Measurements from ENCODE around the gene U2AF2.

DNA sequence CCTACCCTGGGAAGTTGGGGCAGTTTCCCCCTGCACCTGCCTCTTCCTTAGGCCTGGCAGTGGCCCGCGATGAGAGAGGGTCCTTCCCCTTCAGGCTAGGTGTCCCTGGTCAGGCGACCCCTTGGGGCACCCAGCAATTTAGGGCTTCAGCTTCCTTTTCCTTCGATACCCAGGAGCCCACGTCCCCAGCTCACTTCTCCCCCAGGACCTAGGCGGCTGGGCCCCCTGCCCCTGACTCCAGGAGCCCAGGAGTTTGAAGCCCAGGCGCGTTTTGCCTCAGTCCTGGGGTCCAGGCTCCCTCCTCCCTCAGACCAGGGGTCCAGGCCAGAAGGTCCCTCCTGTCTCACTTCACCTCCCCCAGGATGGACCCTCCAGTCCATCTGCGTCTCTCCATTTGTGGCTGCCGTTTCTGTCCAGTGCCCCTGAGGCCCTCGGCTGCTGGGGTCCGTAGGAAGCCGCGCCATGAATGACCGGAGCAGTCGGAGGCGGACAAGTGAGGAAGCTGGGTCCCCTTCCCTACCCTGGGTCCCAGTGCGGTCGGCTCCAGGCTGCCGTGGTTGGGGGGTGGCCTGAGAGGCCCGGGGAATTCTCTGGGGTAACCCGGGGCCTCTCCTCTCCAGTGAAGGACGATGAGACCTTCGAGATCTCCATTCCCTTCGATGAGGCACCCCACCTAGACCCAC, 6.1 kb upstream of the U2AF2 start:
- TF ChIP-seq EZH2 (IDR thresholded peaks at IDR 0.05; ENCODE audit: borderline replicate concordance, low read length) = no peak
- TF ChIP-seq, protein P1, sequence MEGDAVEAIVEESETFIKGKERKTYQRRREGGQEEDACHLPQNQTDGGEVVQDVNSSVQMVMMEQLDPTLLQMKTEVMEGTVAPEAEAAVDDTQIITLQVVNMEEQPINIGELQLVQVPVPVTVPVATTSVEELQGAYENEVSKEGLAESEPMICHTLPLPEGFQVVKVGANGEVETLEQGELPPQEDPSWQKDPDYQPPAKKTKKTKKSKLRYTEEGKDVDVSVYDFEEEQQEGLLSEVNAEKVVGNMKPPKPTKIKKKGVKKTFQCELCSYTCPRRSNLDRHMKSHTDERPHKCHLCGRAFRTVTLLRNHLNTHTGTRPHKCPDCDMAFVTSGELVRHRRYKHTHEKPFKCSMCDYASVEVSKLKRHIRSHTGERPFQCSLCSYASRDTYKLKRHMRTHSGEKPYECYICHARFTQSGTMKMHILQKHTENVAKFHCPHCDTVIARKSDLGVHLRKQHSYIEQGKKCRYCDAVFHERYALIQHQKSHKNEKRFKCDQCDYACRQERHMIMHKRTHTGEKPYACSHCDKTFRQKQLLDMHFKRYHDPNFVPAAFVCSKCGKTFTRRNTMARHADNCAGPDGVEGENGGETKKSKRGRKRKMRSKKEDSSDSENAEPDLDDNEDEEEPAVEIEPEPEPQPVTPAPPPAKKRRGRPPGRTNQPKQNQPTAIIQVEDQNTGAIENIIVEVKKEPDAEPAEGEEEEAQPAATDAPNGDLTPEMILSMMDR (conservative IDR thresholded peaks at IDR 0.05 in 1 of 2, IDR thresholded peaks at IDR 0.05 in 1 of 2; ENCODE audit: extremely low read depth in 1 of 2, insufficient read depth in 1 of 2, low read depth in 1 of 2, low read length in 2 of 2) = no peak
